BE2C (cell line): ENCODE measurements around the gene TMEM52B.
"Not testable (repeated sequence)": the region's sequence is repeated elsewhere in the genome, so short reads cannot be mapped to it uniquely, and the experiment has no call there.

Source experiments
- DNase-seq: peaks from one replicate; pipeline ENCODE4 v3.0.0-alpha.2; 2020
- H3K27me3 ChIP-seq: fragments of 250-450 bp; sonication (Bioruptor Pico); 2 replicates; pipeline ENCODE4 v1.5.1; 2020; ENCODE audit warnings: mild to moderate bottlenecking
- H3K36me3 ChIP-seq: fragments of 250-450 bp; sonication (Bioruptor Pico); 2 replicates; pipeline ENCODE4 v1.5.1; 2020; ENCODE audit warnings: mild to moderate bottlenecking
- H3K4me1 ChIP-seq: fragments of 250-450 bp; sonication (Bioruptor Pico); 2 replicates; pipeline ENCODE4 v1.5.1; 2020
- H3K4me3 ChIP-seq: 2 replicates; pipeline ENCODE4 v1.5.1; 2011; ENCODE audit warnings: low read depth, low read length
- H3K9me3 ChIP-seq: fragments of 250-450 bp; sonication (Bioruptor Pico); 2 replicates; pipeline ENCODE4 v1.5.1; 2020
- TF ChIP-seq, protein P1 (sequence below): IDR thresholded peaks from 2 replicates; pipeline ENCODE4 v1.5.1; 2012; ENCODE audit warnings: mild to moderate bottlenecking, low read depth, low read length

TMEM52B gene

DNA sequence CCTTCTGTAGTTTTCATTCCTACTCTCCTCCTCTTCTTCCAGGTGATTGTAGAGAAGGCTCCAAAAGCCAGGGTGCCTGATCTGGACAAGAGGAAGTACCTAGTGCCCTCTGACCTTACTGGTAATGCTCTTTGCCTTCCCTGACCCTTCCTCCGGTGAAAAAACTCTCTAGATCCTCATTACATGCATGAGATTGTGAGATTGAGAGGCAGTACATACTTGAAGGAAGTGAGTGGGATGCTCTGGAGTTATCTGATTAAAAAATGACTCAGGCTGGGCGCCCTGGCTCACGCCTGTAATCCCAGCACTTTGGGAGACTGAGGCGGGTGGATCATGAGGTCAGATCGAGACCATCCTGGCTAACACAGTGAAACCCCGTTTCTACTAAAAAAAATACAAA lies 39.2 kb downstream of the TMEM52B start:
- Histone ChIP-seq H3K9me3 (no peaks in the 10 kb centered on the region), H3K4me3 (no peak overlapping the region), H3K27me3 (peaks cover 5% of the 10 kb centered on the region; the same call in 1 of the 2 replicates), H3K36me3 (no peaks in the 10 kb centered on the region), H3K4me1 (no peaks in the 10 kb centered on the region)
- TF ChIP-seq, protein P1, sequence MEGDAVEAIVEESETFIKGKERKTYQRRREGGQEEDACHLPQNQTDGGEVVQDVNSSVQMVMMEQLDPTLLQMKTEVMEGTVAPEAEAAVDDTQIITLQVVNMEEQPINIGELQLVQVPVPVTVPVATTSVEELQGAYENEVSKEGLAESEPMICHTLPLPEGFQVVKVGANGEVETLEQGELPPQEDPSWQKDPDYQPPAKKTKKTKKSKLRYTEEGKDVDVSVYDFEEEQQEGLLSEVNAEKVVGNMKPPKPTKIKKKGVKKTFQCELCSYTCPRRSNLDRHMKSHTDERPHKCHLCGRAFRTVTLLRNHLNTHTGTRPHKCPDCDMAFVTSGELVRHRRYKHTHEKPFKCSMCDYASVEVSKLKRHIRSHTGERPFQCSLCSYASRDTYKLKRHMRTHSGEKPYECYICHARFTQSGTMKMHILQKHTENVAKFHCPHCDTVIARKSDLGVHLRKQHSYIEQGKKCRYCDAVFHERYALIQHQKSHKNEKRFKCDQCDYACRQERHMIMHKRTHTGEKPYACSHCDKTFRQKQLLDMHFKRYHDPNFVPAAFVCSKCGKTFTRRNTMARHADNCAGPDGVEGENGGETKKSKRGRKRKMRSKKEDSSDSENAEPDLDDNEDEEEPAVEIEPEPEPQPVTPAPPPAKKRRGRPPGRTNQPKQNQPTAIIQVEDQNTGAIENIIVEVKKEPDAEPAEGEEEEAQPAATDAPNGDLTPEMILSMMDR = no peak
- DNase-seq = no peak

- TF ChIP-seq, protein P1 = no peak
- H3K9me3 ChIP-seq = no peaks in the 10 kb centered on the region
- H3K27me3 ChIP-seq = no peaks in the 10 kb centered on the region
- no peak for DNase-seq
- H3K36me3 ChIP-seq = no peaks in the 10 kb centered on the region
- no peaks in the 10 kb centered on the region for H3K4me1 ChIP-seq
- H3K4me3 ChIP-seq = no peak overlapping the region
Observed at GRCh38 chr12:10220398-10221077, 41.7 kb downstream of the TMEM52B start.

- no peak overlapping the region for H3K4me3 ChIP-seq
- no peaks in the 10 kb centered on the region for H3K9me3 ChIP-seq
- H3K36me3 ChIP-seq = no peaks in the 10 kb centered on the region
- H3K27me3 ChIP-seq = no peaks in the 10 kb centered on the region
- TF ChIP-seq, protein P1 = no peak
- DNase-seq = no peak
- H3K4me1 ChIP-seq = no peaks in the 10 kb centered on the region
Observed at GRCh38 chr12:10221846-10222245, 43.0 kb downstream of the TMEM52B start.

GRCh38 chr12:10223208-10223607 lies 44.4 kb downstream of the TMEM52B start:
- TF ChIP-seq, protein P1 = no peak
- Histone ChIP-seq H3K36me3 (no peaks in the 10 kb centered on the region), H3K27me3 (no peaks in the 10 kb centered on the region), H3K4me3 (no peak overlapping the region), H3K4me1 (no peaks in the 10 kb centered on the region), H3K9me3 (no peaks in the 10 kb centered on the region)
- DNase-seq = no peak

DNA sequence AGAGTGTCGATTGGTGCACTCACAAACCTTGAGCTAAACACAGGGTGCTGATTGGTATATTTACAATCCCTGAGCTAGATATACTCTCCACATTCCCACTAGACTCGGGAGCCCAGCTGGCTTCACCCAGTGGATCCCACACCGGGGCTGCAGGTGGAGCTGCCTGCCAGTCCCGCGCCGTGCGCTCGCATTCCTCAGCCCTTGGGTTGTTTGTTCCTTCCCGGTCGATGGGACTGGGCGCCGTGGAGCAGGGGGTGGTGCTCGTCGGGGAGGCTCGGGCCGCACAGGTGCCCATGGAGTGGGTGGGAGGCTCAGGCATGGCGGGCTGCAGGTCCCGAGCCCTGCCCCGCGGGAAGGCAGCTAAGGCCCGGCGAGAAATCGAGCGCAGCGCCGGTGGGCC lies 46.6 kb downstream of the TMEM52B start:
- not testable (repeated sequence) for H3K4me1 ChIP-seq, H3K27me3 ChIP-seq, H3K9me3 ChIP-seq, DNase-seq, H3K36me3 ChIP-seq, H3K4me3 ChIP-seq

- Histone ChIP-seq H3K4me1 (no peaks in the 10 kb centered on the region), H3K27me3 (no peaks in the 10 kb centered on the region), H3K9me3 (no peaks in the 10 kb centered on the region), H3K4me3 (no peak overlapping the region), H3K36me3 (no peaks in the 10 kb centered on the region)
- TF ChIP-seq, protein P1 = no peak
- DNase-seq = no peak
Observed at GRCh38 chr12:10226086-10226485, 47.3 kb downstream of the TMEM52B start.
